ENCODE data around the gene TMEM151B.
"Not testable (repeated sequence)": the region's sequence is repeated elsewhere in the genome, so short reads cannot be mapped to it uniquely, and the experiment has no call there.

TMEM151B gene

GRCh38 chr6:44339763-44340625 is 69.7 kb downstream of the TMEM151B start:
- DNase-seq = no peak

GRCh38 chr6:44341095-44341890 is 71.0 kb downstream of the TMEM151B start:
- DNase-seq = no peak

- DNase-seq = no peak
Observed at GRCh38 chr6:44342052-44342451, 71.8 kb downstream of the TMEM151B start.

- DNase-seq = no peak
Observed at GRCh38 chr6:44342489-44342888, 72.2 kb downstream of the TMEM151B start, which contains the start of gene SPATS1. SPATS1 (plus strand) TSS chr6:44342650; CDS start chr6:44343096, 446 bp downstream.

GRCh38 chr6:44346818-44347217 is 76.6 kb downstream of the TMEM151B start:
- not testable (repeated sequence) for DNase-seq

- no peak for DNase-seq
Observed at GRCh38 chr6:44349904-44350649, 79.8 kb downstream of the TMEM151B start.

GRCh38 chr6:44350650-44350994 is 80.4 kb downstream of the TMEM151B start:
- not testable (repeated sequence) for DNase-seq

- DNase-seq = no peak
Observed at GRCh38 chr6:44352259-44352658, 82.0 kb downstream of the TMEM151B start.

GRCh38 chr6:44353336-44353735 is 83.1 kb downstream of the TMEM151B start:
- no peak for DNase-seq

- no peak for DNase-seq
Observed at GRCh38 chr6:44355640-44356039, 85.4 kb downstream of the TMEM151B start.

- DNase-seq = no peak
Observed at GRCh38 chr6:44356487-44356886, 86.2 kb downstream of the TMEM151B start.
